B cell (primary cell): ENCODE data around the gene CREB3L1.

Experiments
- EZH2 ChIP-seq: IDR thresholded peaks from 2 replicates; pipeline ENCODE4 v1.6.1; 2012; ENCODE audit warnings: borderline replicate concordance, low read depth, mild to moderate bottlenecking, moderate library complexity, low read length; ENCODE audit not compliant: insufficient read depth, poor library complexity, severe bottlenecking
- TF ChIP-seq, protein P1 (sequence below): fragments of 200-600 bp; IDR thresholded peaks from one replicate; pipeline ENCODE4 v1.8.0; 2022; ENCODE audit warnings: antibody characterized with exemption, mild to moderate bottlenecking

DNA sequence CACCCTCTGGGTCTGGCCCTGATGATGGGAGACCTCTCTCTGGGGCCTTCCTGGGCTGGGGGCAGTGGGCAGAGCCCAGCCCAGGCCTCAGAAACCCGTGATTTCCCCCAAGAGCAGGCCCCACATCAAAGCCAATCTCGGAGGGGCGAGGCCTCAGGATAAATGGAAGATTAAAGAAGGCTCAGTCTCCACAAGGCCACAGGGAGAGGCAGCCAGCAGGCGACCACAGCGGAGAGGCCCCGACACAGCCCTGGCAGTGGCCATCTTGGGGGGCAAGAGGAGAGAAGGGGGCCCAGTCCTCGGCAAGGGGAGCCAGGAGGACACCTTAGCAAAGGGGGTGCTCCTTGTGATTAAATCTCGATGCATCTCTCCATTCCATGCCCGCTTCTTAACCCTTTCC is 12.5 kb upstream of the CREB3L1 start:
- no peak for TF ChIP-seq EZH2
- TF ChIP-seq, protein P1, sequence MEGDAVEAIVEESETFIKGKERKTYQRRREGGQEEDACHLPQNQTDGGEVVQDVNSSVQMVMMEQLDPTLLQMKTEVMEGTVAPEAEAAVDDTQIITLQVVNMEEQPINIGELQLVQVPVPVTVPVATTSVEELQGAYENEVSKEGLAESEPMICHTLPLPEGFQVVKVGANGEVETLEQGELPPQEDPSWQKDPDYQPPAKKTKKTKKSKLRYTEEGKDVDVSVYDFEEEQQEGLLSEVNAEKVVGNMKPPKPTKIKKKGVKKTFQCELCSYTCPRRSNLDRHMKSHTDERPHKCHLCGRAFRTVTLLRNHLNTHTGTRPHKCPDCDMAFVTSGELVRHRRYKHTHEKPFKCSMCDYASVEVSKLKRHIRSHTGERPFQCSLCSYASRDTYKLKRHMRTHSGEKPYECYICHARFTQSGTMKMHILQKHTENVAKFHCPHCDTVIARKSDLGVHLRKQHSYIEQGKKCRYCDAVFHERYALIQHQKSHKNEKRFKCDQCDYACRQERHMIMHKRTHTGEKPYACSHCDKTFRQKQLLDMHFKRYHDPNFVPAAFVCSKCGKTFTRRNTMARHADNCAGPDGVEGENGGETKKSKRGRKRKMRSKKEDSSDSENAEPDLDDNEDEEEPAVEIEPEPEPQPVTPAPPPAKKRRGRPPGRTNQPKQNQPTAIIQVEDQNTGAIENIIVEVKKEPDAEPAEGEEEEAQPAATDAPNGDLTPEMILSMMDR: no peak
